Activated T-cell treated with anti-CD3 and anti-CD28 coated beads, Interleukin-2, amount 50 U/mL, for 72 hours (primary cell): ENCODE results near the gene IQCE. TPM values are rescaled to one million over a fixed set of nuclear protein-coding genes. Genes with fewer than 3 reads are reported as not detected.

Source experiments
- ATAC-seq, 2 donors: fragments of 150-1000 bp; cut with Tn5 transposase; replicated peaks in 1 of 2; 2 replicates each; pipeline ENCODE4 v1.10.0; 2021; ENCODE audit warnings: moderate library complexity in 2 of 2, mild to moderate bottlenecking in 1 of 2
- DNase-seq, 2 donors: peaks; one replicate each; pipeline ENCODE4 v3.0.0; 2021 to 2022; ENCODE audit warnings: mixed read lengths in 1 of 2
- H3K27ac Mint-ChIP-seq: one replicate; pipeline ENCODE4 v1.8.0; 2022; ENCODE audit warnings: mild to moderate bottlenecking, moderate library complexity, mixed read lengths
- H3K27me3 Mint-ChIP-seq: one replicate; pipeline ENCODE4 v1.8.0; 2022; ENCODE audit warnings: low read depth, mixed read lengths
- H3K36me3 Mint-ChIP-seq, 2 donors: one replicate each; pipeline ENCODE4 v1.8.0; 2022; ENCODE audit warnings: mixed read lengths in 2 of 2, mild to moderate bottlenecking in 1 of 2; ENCODE audit not compliant: insufficient read depth in 2 of 2
- H3K4me1 Mint-ChIP-seq: one replicate; pipeline ENCODE4 v1.8.0; 2022; ENCODE audit warnings: low read depth, mixed read lengths
- H3K4me3 Mint-ChIP-seq, 2 donors: one replicate each; pipeline ENCODE4 v1.8.0; 2022; ENCODE audit warnings: mild to moderate bottlenecking in 2 of 2, mixed read lengths in 2 of 2, moderate library complexity in 2 of 2
- H3K9me3 Mint-ChIP-seq, 2 donors: one replicate each; pipeline ENCODE4 v1.8.0; 2022; ENCODE audit warnings: mixed read lengths in 2 of 2
- total RNA-seq, 2 donors: library from RNA; stranded (reverse); gene quantifications; one replicate each; pipeline ENCODE4 v1.2.3, GENCODE V29; 2022

IQCE gene
- total RNA-seq, 2 donors from 2014 or later = 11.8 to 12.2 TPM

GRCh38 chr7:2564970-2565540 lies 6.3 kb downstream of the IQCE start:
- Mint-ChIP-seq H3K36me3 (no peaks in the 10 kb centered on the region), H3K27ac (no peak overlapping the region), H3K4me3 (no peak overlapping the region), H3K4me1 (peaks cover 7% of the 10 kb centered on the region), H3K27me3 (no peaks in the 10 kb centered on the region), H3K9me3 (no peaks in the 10 kb centered on the region)
- DNase-seq (no peak), ATAC-seq (no peak)

- H3K4me3 Mint-ChIP-seq = peak overlapping the region in 1 of 2 donors; percentile 72
- peak; percentile 59 to 77 for ATAC-seq
- H3K9me3 Mint-ChIP-seq = no peaks in the 10 kb centered on the region
Measured at GRCh38 chr7:2566348-2566889, 7.6 kb downstream of the IQCE start.

GRCh38 chr7:2566890-2567678 lies 8.3 kb downstream of the IQCE start:
- H3K27ac Mint-ChIP-seq = no peak overlapping the region
- DNase-seq = peak; percentile 14 to 43
- H3K36me3 Mint-ChIP-seq = no peaks in the 10 kb centered on the region
- H3K9me3 Mint-ChIP-seq = no peaks in the 10 kb centered on the region
- peak overlapping the region in 1 of 2 donors; percentile 72 for H3K4me3 Mint-ChIP-seq
- peak; percentile 64 to 87 for ATAC-seq
- peaks cover 6% of the 10 kb centered on the region for H3K4me1 Mint-ChIP-seq
- H3K27me3 Mint-ChIP-seq = no peaks in the 10 kb centered on the region

More at GRCh38 chr7:2566348-2566889, 7.6 kb downstream of the IQCE start:
- Mint-ChIP-seq H3K27ac (peak overlapping the region; percentile 63), H3K36me3 (no peaks in the 10 kb centered on the region), H3K27me3 (no peaks in the 10 kb centered on the region), H3K4me1 (peaks cover 5% of the 10 kb centered on the region)
- DNase-seq = no peak

GRCh38 chr7:2567679-2568278 lies 9.0 kb downstream of the IQCE start:
- Mint-ChIP-seq H3K4me1 (peaks cover 10% of the 10 kb centered on the region), H3K9me3 (no peaks in the 10 kb centered on the region), H3K27me3 (no peaks in the 10 kb centered on the region), H3K36me3 (no peaks in the 10 kb centered on the region), H3K27ac (no peak overlapping the region), H3K4me3 (no peak overlapping the region)
- ATAC-seq = no peak
- DNase-seq = no peak

- Mint-ChIP-seq H3K9me3 (no peaks in the 10 kb centered on the region), H3K4me3 (no peak overlapping the region), H3K4me1 (peaks cover 10% of the 10 kb centered on the region), H3K27me3 (no peaks in the 10 kb centered on the region), H3K27ac (no peak overlapping the region), H3K36me3 (peaks cover 0 to 1% of the 10 kb centered on the region in 2 donors)
- ATAC-seq = no peak
- DNase-seq = no peak
Measured at GRCh38 chr7:2568521-2569223, 9.9 kb downstream of the IQCE start.

- no peaks in the 10 kb centered on the region for H3K27me3 Mint-ChIP-seq
- peaks cover 0 to 1% of the 10 kb centered on the region in 2 donors for H3K36me3 Mint-ChIP-seq
- H3K9me3 Mint-ChIP-seq = no peaks in the 10 kb centered on the region
- no peak for DNase-seq
- H3K4me3 Mint-ChIP-seq = no peak overlapping the region
- H3K27ac Mint-ChIP-seq = no peak overlapping the region
- ATAC-seq = no peak
- H3K4me1 Mint-ChIP-seq = peaks cover 10% of the 10 kb centered on the region
Measured at GRCh38 chr7:2569421-2569820, 10.6 kb downstream of the IQCE start.

GRCh38 chr7:2570021-2570420 lies 11.2 kb downstream of the IQCE start:
- Mint-ChIP-seq H3K27ac (no peak overlapping the region), H3K9me3 (no peaks in the 10 kb centered on the region), H3K4me1 (peaks cover 10% of the 10 kb centered on the region), H3K36me3 (peaks cover 0 to 1% of the 10 kb centered on the region in 2 donors), H3K4me3 (no peak overlapping the region), H3K27me3 (no peaks in the 10 kb centered on the region)
- ATAC-seq (no peak), DNase-seq (no peak)

GRCh38 chr7:2571409-2571808 lies 12.6 kb downstream of the IQCE start:
- Mint-ChIP-seq H3K4me1 (peaks cover 10% of the 10 kb centered on the region), H3K4me3 (no peak overlapping the region), H3K27me3 (no peaks in the 10 kb centered on the region), H3K36me3 (peaks cover 1 to 2% of the 10 kb centered on the region in 2 donors), H3K27ac (no peak overlapping the region), H3K9me3 (no peaks in the 10 kb centered on the region)
- ATAC-seq = no peak
- DNase-seq = no peak

- H3K27me3 Mint-ChIP-seq = no peaks in the 10 kb centered on the region
- peak in 1 of 2 donors; percentile 44 for ATAC-seq
- no peaks in the 10 kb centered on the region for H3K9me3 Mint-ChIP-seq
- peaks cover 5% of the 10 kb centered on the region for H3K4me1 Mint-ChIP-seq
- H3K4me3 Mint-ChIP-seq = no peak overlapping the region
- H3K27ac Mint-ChIP-seq = no peak overlapping the region
- DNase-seq = no peak
- peaks cover 1 to 2% of the 10 kb centered on the region in 2 donors for H3K36me3 Mint-ChIP-seq
Measured at GRCh38 chr7:2572101-2572842, 13.5 kb downstream of the IQCE start.

- Mint-ChIP-seq H3K9me3 (no peaks in the 10 kb centered on the region), H3K4me3 (no peak overlapping the region), H3K4me1 (peaks cover 5% of the 10 kb centered on the region), H3K27me3 (no peaks in the 10 kb centered on the region), H3K27ac (no peak overlapping the region), H3K36me3 (peaks cover 1 to 2% of the 10 kb centered on the region in 2 donors)
- no peak for DNase-seq
- ATAC-seq = no peak
Measured at GRCh38 chr7:2573761-2574160, 15.0 kb downstream of the IQCE start.

- peaks cover 1 to 2% of the 10 kb centered on the region in 2 donors for H3K36me3 Mint-ChIP-seq
- DNase-seq (no peak), ATAC-seq (no peak)
- H3K27ac Mint-ChIP-seq = no peak overlapping the region
- H3K9me3 Mint-ChIP-seq = no peaks in the 10 kb centered on the region
- H3K4me1 Mint-ChIP-seq = peaks cover 5% of the 10 kb centered on the region
- no peak overlapping the region for H3K4me3 Mint-ChIP-seq
- no peaks in the 10 kb centered on the region for H3K27me3 Mint-ChIP-seq
Measured at GRCh38 chr7:2575046-2575732, 16.4 kb downstream of the IQCE start.
